NCI-H2081 treated with DMSO at 0.1 percent for 48 hours (cell line): ENCODE measurements around the gene ELK3.

Experiments
- DNase-seq: peaks from one replicate; lab custom pipeline; 2025; lab: John Stamatoyannopoulos, UW

The ELK3 gene

DNA sequence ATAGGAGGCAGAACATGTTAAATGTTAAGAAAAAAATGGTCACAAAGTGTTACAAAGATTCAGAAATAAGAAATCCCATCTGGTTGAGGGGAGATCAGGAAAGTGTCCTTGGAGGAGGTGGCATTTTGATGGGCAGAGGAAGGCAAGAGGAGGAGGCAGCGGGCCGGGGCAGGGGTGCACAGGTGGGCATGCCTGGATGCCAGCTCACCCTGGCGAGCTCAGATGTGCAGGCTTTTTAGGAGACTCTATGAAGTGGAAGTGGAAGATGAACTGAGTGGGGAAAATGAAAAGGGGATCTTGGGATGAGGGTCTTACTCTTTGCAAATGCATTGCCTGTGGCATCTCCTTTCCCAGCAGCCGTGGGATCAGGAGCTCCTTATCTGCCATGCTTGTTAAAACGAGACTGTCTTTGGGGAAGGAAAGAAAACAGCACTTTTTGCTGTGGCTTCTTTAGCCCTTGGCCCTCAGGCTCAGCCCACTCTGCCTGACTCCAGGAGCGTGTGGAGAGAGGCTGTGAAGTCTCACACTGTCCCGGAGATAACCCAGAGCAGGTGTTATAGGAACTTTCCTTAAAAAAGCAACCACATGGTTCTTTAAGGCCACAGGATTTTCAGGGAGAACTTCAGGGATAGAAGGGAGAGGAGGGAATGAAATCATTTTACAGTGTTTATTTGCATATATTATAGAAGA lies 62.6 kb downstream of the ELK3 start:
- DNase-seq: no peak

DNA sequence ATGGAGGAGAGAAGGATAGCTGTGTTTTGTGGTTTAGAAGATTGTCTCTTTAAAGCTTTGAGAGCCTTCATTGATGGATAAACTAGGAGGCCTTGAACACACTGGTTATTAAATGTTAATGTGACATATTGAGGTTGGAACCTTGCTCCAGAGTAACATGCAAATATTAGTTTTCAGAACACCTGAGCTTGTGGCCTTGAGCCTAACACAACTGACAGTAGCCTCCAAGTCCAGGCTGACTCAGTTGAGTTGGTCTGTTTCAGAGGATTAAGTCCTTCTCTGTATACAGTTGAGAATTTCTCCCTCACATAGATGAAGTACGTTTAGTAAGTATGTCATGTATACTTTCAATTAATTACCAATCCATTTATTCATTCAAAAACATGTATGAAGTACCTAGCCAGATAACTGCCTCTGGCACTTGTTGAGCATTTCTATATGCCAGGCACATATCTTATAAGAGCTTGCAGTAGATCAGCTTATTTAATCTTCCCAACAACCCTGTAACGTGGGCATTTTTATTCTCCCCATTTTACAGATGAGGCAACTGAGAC lies 63.5 kb downstream of the ELK3 start:
- DNase-seq: no peak

DNA sequence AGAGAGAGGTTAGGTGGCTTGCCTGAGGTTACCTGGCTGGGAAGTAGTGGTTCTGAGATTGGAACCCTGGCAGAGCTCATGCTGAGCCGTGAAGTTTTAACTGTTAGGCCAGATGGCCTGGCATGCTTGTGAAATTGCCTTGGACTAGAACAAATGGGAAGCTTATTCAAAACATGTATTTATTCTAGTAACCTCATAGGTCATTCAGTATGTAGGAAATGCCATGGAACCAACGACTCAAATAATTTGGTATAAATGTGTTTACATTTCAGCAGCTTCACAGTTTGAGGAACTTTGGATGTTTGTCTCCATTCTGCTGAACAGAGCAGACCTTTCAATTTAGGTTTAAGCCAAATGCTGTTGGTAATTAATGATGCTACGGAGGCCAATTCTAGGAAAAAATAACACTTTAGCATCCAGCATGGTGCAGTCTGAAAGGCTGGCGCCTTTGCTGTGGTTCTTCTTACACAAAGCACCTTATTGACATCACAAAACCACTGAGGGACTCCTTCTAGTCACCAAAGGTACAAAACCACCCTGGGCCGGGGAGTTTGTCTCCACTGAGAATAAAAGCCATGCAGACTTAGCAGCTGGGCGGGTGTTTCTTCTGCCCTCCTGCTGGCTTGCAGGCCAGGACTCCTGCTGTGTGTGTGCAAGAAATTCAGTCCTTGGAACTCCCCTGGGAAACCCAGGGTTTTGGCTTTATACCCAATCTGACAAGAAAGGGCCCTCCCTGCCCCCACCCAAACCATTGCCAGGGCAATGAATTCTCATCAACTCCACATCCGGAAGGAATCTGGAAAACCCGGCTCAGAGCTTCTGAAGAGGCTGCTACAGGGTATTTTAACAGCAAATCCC lies 64.2 kb downstream of the ELK3 start:
- no peak for DNase-seq

DNA sequence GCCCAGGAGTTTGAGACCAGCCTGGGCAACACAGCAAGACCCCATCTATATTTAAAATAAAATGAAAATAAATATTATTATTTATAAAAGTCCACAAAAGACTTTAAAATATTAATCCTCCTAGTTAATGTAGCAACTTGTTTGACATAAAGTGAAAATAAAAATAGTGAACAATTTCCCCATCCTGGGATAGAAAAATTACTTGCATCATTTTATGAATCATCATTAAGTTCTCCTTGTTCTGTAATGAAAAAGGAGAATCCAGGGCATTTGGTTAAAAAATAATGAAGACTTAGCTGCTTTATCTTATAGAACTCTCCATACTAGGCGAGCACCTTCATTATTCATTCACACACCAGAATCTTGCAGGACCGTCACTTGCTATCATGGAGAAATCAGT lies 66.1 kb downstream of the ELK3 start:
- no peak for DNase-seq

DNA sequence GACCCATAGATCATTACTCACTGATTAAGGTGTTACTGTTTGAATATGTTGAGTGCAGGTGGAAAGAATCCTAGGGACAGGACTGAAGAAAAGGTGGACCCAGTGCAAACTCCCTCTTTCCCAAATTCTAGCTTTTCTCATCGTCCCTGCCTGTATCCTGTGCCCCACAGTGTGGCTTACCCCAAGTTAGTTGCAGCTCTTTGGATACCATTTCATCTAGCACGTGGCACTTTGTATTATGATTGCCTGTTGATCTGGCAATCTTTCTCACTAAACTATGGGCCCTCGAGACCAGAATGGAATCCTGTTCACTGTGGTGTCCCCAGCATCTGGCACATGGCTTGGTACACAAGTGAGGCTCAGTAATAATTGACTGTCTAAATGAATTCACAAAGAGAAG lies 66.5 kb downstream of the ELK3 start:
- DNase-seq: no peak

DNA sequence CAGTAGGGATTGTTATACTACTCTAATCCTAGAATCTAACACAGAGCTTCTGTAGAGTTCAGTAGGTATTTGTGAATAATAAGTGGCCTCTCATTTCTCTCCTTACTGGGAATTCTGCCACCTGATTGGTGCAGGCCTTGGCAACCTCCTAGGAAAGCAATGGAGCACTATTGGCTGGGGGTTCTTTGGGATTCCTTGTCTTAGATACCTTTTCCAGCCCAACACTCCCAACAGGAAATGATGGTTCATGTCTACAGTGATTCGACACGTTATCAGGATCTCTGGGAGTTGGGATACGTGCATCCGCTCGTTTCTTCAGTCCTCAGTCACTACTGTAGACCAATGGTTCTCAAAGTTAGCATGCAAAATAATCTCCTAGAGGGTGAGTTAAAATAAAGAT lies 67.4 kb downstream of the ELK3 start:
- no peak for DNase-seq

DNA sequence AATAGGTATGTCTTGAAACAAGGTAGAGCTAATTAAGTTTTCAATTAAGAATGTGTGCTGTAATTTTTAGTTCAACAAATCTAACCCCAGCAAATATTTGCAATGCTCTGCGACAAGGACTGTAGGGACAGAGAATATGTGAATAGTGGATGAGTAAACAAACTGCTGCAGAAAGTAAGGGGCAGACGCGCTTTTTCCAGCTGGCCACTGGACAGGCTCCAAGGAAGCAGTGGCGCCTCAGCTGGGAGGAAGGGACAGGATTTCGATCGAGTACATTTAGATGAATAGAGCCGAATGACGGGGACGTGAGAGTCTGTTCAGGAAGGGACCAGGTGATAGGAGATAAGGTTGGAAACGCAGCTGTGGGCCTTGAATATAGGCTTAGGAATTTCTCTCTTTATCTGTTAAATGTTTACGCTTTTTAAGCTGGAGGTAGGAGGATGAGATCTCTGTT lies 69.3 kb downstream of the ELK3 start:
- DNase-seq: no peak

DNA sequence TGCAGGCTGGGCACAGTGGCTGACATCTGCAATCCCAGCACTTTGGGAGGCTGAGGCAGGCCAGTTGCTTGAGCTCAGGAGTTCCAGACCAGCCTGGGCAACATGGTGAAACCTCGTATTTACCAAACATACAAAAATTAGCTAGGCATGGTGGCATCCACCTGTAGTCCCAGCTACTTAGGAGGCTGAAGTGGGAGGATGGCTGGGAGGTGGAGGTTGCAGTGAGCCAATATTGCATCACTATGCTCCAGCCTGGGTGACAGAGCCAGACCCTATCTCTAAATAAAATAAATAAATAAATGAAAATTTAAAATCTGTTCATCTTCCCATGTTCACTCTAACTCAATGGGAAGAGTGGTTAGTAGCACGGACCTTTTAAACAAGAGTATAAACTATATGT lies 71.2 kb downstream of the ELK3 start:
- no peak for DNase-seq

DNA sequence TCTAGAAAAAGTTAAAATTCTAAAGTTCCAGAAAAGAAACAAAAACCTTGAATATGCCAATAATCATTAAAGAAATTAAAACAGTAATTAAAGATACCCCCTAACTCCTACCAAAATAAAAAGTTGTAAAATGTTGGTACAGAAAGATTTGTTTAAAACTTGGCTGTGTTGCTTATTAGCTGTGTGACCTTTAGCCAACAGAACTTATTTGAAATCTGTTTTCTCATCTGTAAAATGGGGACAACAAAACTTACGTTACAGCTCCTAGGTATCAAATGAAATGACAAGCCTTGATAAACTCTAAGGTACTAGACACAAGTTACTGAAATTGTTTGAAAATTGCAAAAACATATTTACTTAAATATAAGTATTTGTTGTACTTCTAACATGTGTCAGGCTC lies 71.7 kb downstream of the ELK3 start:
- DNase-seq: no peak

DNA sequence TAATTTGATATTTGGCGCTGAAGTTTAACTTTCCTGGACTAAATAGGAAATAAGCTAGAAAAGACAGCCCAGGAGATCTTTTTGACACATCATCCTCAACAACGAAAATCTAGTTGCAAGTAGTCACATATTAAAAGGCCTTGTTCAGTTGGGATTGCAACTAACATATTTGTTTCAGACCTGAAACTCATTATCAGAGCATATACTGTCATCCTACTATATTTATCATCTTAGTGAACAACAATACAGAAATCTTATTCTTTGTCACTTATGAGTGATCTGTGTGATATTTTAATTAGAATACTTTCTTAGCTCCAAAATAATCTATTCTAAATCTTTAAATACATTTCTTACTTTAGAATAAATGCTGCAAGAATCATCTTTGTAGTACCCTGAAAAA lies 72.1 kb downstream of the ELK3 start:
- no peak for DNase-seq

DNA sequence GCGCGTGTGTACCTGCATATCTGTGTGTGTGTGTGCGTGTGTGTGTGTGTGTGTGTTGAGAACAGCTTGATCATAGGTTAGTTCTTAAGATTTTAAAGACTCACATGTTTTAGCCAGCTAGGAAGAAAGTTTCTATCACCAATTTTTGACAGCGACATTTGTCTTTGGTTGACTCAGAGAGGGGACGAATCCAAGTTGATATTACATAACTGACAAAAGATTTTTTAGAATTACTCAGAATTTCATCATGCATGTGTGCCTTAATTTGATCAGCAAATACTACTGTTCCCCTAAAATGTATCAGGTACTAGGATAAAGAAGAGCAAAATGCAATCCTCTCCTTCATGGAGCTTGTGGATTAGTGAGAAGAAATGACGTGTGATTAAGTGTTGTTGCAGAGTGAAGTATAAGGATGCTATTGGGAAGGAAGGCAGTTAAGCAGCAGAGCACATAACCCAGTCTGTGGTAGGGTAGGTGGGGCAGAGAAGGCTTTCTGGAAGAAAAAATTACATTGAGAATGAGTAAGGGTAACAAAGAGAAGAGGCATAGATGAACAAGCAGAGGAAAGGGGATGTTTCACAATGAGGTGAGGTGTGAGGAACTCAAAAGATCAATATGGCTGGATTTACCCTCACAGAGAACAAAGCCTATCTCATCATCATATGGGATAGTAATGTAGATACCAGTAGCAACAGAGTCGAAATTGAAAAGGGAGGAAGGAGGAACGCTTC lies 77.5 kb downstream of the ELK3 start:
- no peak for DNase-seq

DNA sequence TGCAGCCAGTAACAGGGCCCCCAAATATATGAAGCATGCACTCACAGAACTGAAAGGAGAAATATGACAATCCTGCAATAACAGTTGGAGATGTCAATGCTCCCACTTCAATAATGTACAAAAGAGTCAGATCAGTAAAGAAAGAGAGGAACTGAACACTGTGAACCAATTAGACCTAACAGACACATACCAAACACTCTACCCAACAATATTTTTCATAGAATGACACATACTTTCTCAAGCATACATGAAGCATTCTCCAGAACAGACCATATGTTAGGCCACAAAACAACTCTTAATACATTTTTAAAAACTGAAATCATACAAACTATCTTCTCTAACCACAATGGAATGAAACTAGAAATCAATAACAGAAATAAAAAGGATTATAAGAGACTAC lies 80.2 kb downstream of the ELK3 start:
- DNase-seq: no peak

DNA sequence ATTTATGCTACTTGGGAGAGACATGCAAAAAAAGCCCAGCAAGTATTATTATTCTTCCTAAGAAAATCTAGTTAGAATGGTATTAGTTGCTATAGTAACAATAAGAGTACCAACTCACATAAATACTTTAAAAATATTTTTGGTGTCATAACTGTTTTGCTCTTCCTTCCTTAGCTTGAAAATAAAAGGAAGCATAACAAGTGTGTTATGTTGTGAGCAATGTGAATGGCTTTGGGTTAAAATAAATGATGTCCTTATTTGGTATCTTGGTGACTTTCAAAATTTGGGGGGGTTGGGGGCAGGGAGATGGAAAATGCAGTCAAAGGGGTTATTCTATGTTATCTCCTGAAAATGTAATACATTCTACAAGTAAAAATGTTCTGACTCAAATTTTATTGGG lies 91.0 kb downstream of the ELK3 start:
- no peak for DNase-seq

DNA sequence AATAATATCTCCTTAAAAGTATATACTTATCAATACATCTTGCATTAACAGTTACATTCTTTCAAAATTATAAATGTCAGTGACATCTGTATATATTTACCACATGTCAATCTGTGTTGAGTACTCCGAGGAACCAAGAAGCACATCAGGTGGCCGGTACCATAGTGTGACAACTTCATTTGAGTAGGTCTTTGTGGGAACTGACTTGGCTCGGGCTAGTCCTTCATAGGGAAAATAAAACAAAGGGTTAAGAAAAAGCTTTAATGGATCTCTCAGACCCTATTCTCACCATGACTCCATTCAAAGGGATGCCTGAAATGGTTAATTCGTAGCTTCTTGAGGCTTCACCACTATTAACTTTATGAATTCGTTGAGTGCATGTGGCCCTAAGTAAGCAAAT lies 94.9 kb downstream of the ELK3 start:
- no peak for DNase-seq

DNA sequence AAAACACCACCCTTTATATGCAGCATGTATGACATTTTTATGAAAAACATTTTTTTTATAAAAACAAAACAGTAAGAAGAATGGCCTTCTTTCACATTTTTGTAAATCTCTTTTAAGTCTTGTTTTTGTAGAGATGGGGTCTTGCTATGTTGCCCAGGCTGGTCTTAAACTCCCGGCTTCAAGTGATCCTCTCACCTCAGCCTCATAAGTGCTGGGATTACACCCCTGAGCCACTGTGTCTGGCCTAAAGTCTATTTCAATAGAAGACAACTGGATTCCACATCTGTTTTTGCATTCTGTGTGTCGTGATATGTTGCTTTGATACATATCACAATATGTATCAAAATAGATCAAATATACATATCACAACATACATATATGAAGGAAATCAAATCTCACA lies 98.9 kb downstream of the ELK3 start:
- no peak for DNase-seq

DNA sequence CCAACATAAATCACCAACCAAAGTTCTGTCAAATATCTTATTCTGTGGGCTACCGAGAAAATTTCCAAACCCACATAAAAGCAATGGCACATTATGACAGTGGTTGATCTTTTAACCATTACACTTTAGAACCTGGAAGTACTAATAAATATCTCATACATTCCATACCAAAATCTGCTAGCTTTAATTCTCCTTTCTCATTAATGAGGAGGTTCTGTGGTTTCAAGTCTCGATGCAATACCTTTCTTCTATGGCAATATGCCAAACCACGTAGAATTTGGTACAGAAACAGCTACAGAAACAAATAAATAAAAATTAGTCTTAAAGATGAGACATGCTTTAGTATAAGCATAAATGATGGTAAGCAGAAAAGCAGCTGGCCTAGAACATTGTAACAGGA lies 100.7 kb downstream of the ELK3 start:
- no peak for DNase-seq

DNA sequence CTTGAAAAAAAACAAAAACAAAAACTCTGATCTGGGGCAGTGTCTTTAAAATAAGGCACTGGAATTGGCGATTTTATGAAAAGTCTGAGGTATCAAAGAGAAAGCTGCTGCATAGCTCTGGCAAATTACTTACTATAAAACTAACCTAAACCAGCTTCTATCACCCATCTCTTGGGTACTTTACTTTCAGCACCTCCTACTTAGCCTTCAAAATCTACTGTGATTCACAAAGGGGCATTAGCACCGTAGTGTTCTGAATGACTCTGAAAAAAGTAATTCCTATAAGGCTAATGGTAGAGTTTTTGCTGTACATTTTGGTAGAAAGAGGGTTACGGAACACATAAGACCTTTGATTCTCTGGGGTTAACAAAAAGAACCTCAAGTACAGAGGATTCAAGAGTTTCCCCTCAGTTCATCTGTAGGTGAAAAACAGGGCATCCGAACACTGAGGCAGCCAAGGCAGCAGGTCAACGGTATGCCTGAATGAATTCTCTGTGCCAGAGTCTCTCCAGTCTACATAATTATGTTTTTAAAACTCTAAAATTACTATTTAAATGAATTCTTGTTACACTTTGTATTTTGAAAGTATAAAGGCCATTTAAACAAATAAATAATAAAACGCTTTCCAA lies 101.5 kb downstream of the ELK3 start:
- no peak for DNase-seq

DNA sequence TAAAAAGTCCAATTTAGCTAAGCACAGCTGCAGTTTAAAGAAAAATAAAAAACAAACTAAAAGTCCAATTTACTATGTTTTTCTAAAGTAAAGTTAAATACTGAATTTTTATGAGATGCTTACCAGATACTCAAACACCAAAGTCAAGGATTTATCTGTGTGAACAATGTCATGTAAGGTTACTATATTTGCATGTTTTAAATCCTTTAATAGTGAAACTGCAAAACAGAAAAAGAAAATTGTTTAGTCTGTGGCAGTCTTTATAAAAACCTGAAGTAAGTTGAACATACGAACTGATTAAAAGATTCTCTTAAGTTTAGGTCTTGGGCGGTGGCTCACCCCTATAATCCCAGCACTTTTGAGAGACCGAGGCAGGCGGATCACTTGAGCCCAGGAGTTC lies 103.3 kb downstream of the ELK3 start:
- DNase-seq: no peak

DNA sequence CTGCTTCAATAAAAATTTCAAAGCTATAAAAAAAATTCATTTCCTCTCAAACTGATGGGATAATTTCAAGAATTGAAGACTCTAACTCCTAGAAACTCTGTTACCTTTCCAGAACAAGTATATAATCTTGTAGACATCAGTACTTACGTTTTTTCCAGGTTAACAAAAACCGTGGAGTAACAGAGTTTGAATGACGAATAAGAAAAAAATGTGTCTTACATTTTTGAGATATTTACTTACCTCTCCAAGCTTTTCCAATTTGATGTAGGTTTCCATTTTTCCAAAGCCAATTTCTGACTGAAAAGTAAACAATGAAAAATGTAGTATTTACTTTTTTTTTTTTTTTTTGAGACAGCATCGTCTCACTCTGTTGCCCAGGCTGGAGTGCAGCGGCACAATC lies 105.9 kb downstream of the ELK3 start:
- no peak for DNase-seq

DNA sequence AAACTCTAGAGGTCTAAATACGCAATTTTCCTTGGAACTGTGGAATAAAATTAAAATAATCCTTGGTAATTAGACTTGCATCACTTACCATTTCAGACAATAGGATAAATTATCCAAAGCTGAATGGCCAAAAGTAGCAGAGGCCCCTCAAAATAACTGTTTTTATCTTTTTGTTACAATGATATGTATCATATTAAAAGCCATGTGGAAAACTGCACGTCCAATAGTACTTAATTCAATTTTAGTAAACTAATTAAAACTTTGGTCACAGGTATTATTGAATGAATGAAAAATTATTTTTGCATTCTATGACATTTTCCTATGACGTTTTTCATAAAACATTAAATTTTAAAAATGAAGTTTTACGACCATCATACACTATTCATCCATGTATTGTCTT lies 107.6 kb downstream of the ELK3 start:
- no peak for DNase-seq

DNA sequence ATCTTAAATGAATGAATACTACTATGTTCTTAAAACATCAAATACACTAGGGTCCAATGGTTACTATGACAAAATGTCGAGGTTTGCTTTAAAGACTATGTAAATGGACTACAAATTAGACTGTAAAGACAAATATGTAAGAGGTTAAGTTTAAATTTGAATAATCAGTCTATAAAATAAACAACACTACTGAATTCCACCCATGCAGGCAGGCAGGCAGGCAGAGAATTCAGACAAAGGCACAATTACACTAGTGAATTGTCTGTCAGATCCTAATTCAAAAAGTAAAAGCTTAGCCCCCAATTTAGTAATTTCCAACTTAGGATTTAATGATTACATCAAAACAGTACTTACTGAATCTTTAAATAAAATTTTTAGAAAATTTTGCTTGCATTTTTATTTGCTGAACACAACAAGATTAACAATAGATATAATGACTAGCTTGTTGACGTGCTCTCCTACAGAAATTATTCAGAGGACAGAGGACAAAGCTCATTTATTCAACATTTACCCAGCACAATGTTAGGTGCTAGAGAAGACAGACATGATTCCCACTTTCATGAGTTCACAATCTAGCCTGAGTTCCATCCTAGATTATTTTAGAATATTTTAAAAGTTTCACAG lies 108.6 kb downstream of the ELK3 start:
- DNase-seq: no peak

DNA sequence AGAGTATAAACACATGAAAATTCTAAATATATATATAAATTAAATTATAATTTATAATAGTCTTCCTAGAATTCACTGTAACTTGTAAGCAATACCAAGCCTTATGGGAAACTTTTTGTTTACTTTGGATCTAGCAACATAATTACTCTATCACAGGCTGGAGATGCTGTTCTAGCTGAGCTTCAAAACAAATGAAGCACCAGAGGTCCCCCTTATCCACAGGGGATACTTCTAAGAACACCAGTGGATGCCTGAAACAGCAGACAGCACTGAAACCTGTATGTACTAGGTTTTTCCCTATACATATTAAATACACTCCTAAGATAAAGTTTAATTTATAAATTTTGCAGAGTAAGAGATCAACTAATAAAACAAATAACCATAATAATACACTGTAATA lies 109.5 kb downstream of the ELK3 start:
- no peak for DNase-seq
